Testis (tissue), 3 donors: ENCODE data around the gene TNNI2. TPM values are rescaled to one million over a fixed set of nuclear protein-coding genes. Genes with fewer than 3 reads are reported as not detected.

Source experiments
- DNase-seq: peaks from one replicate; pipeline ENCODE4 v3.0.0-alpha.2; 2019
- H3K27ac ChIP-seq, 2 donors: fragments of 200-600 bp; sonication (generic); one replicate each; pipeline ENCODE4 v1.5.1; 2019
- H3K27me3 ChIP-seq: fragments of 200-600 bp; sonication (generic); one replicate; pipeline ENCODE4 v1.5.1; 2019
- H3K36me3 ChIP-seq: fragments of 200-600 bp; sonication (generic); one replicate; pipeline ENCODE4 v1.5.1; 2017; ENCODE audit warnings: low read depth; ENCODE audit errors: missing control alignments
- H3K4me1 ChIP-seq: fragments of 200-600 bp; sonication (generic); one replicate; pipeline ENCODE4 v1.5.1; 2019
- H3K4me3 ChIP-seq, 2 donors: fragments of 200-600 bp; sonication (generic); one replicate each; pipeline ENCODE4 v1.5.1; 2017 to 2019
- H3K9me3 ChIP-seq: fragments of 200-600 bp; sonication (generic); one replicate; pipeline ENCODE4 v1.5.1; 2017
- CTCF ChIP-seq, 3 experiments: fragments of 450-650 bp in 2 of 3; fragments of 200-600 bp in 1 of 3; sonication (generic) in 1 of 3; IDR thresholded peaks; one replicate each; pipeline ENCODE4 v1.5.1; 2016 to 2019; ENCODE audit warnings: antibody characterized with exemption in 3 of 3, mild to moderate bottlenecking in 2 of 3, moderate library complexity in 1 of 3
- POLR2A ChIP-seq: fragments of 450-650 bp; IDR thresholded peaks from one replicate; pipeline ENCODE4 v1.6.1; 2017; ENCODE audit warnings: antibody characterized with exemption, mild to moderate bottlenecking, moderate library complexity
- WGBS, 2 donors: methylation state at CpG; one replicate each; pipeline ENCODE4 v1.1.5; 2018; 5-methylcytosine and 5-hydroxymethylcytosine counted together
- intact Hi-C: fragments of 100-400 bp; cut with DNase I; formaldehyde crosslinking; loops from one replicate; pipeline ENCODE4 v1.15.1; 2023; ENCODE audit warnings: low total_unique reads
- polyA plus RNA-seq: library from polyadenylated mRNA; stranded (reverse); fragments of 350-450 nt; fragmentation: Illumina TruSeq; extraction: RNeasy Lipid Tissue Mini Kit (QIAGEN cat#74804); gene quantifications from one replicate; pipeline ENCODE4 v1.2.3, GENCODE V29; 2014; ENCODE audit warnings: low read depth, low replicate concordance; ENCODE audit not compliant: insufficient read depth
- total RNA-seq, 2 donors: library from RNA; depleted of rRNA; stranded (reverse); fragments of >200 nt; gene quantifications; one replicate each; pipeline ENCODE4 v1.2.3, GENCODE V29; 2016

TNNI2 gene
- total and polyA plus RNA-seq, 3 donors from 2014 or later, result 8.6 TPM; not detected in 2

GRCh38 chr11:1852271-1852876, 13.6 kb downstream of the TNNI2 start:
- intact Hi-C loops, result no loop called here
- H3K27me3 ChIP-seq, result no peaks in the 10 kb centered on the region
- TF ChIP-seq POLR2A (no peak), CTCF (IDR thresholded peaks at IDR 0.05) (no peak)
- WGBS, 2 donors, result 94 to 100% methylated on average over 9 to 25 of the region's 25 CpGs
- no peaks in the 10 kb centered on the region for H3K9me3 ChIP-seq
- H3K4me1 ChIP-seq, result peaks cover 15% of the 10 kb centered on the region
- DNase-seq, result no peak
- H3K36me3 ChIP-seq, result no peaks in the 10 kb centered on the region
- no peak overlapping the region for H3K4me3 ChIP-seq
- no peak overlapping the region for H3K27ac ChIP-seq

GRCh38 chr11:1852877-1853276, 14.1 kb downstream of the TNNI2 start, which contains the start of gene LSP1:
Gene LSP1, plus strand, starts transcription at chr11:1853084. Its CDS starts 61 bp downstream, at chr11:1853145.
- H3K4me1 ChIP-seq, result peaks cover 10% of the 10 kb centered on the region
- no peaks in the 10 kb centered on the region for H3K27me3 ChIP-seq
- no peaks in the 10 kb centered on the region for H3K36me3 ChIP-seq
- TF ChIP-seq CTCF (IDR thresholded peaks at IDR 0.05) (no peak), POLR2A (no peak)
- 88 to 97% methylated on average over 18 of the region's 18 CpGs for WGBS, 2 donors
- no peak within 1 kb of the TSS for H3K27ac ChIP-seq
- H3K9me3 ChIP-seq, result no peaks in the 10 kb centered on the region
- H3K4me3 ChIP-seq, result no peak within 1 kb of the TSS
- DNase-seq, result no peak
- intact Hi-C loops, result no loop called here

- no peaks in the 10 kb centered on the region for H3K36me3 ChIP-seq
- intact Hi-C loops, result no loop called here
- WGBS, 2 donors, result 89 to 93% methylated on average over 15 to 16 of the region's 19 CpGs
- H3K4me3 ChIP-seq, result no peak overlapping the region
- no peaks in the 10 kb centered on the region for H3K27me3 ChIP-seq
- H3K27ac ChIP-seq, result no peak overlapping the region
- DNase-seq, result no peak
- no peaks in the 10 kb centered on the region for H3K9me3 ChIP-seq
- peaks cover 3% of the 10 kb centered on the region for H3K4me1 ChIP-seq
- no peak for TF ChIP-seq POLR2A
- no peak for TF ChIP-seq CTCF (IDR thresholded peaks at IDR 0.05)
Observed at GRCh38 chr11:1853376-1854131, 14.8 kb downstream of the TNNI2 start.

- Histone ChIP-seq H3K4me3 (no peak overlapping the region), H3K4me1 (no peaks in the 10 kb centered on the region), H3K36me3 (no peaks in the 10 kb centered on the region), H3K27ac (no peak overlapping the region), H3K27me3 (no peaks in the 10 kb centered on the region), H3K9me3 (no peaks in the 10 kb centered on the region)
- intact Hi-C loops, result no loop called here
- WGBS, 2 donors, result 72 to 89% methylated on average over 15 to 27 of the region's 27 CpGs
- no peak for DNase-seq
- TF ChIP-seq CTCF (IDR thresholded peaks at IDR 0.05) (no peak), POLR2A (no peak)
Observed at GRCh38 chr11:1854132-1854948, 15.6 kb downstream of the TNNI2 start.
